HepG2 (cell line): ENCODE results near the gene MRFAP1. TPM values are rescaled to one million over a fixed set of nuclear protein-coding genes. Genes with fewer than 3 reads are reported as not detected.
A peak's percentile ranks its signal among the peaks of the same experiment; 100 is the strongest.

ENCODE experiments used
- ARNT ChIP-seq: fragments of 450-650 bp; IDR thresholded peaks from 2 replicates; pipeline ENCODE4 v1.6.1; 2017
- FOXA1 ChIP-seq, 2 experiments: fragments of 450-650 bp in 1 of 2; sonication (generic) in 1 of 2; formaldehyde crosslinking in 1 of 2; IDR thresholded peaks; 2 replicates each; pipeline versions ENCODE4 v1.4.0 to v1.6.1; 2016 to 2020; ENCODE audit warnings: missing genetic modification reagents in 1 of 2
- FOXK1 ChIP-seq: sonication (generic); formaldehyde crosslinking; IDR thresholded peaks from 2 replicates; pipeline ENCODE4 v1.4.0; 2020; ENCODE audit warnings: low read depth, missing genetic modification reagents, borderline replicate concordance
- HNRNPL ChIP-seq: fragments of 200-400 bp; formaldehyde crosslinking; IDR thresholded peaks from 2 replicates; pipeline ENCODE4 v1.6.1; 2017; ENCODE audit warnings: mild to moderate bottlenecking, low read depth, low read length
- MED13 ChIP-seq: sonication (generic); formaldehyde crosslinking; IDR thresholded peaks from 2 replicates; pipeline ENCODE4 v1.5.0; 2020; ENCODE audit warnings: missing genetic modification reagents
- MEIS1 ChIP-seq: sonication (generic); formaldehyde crosslinking; IDR thresholded peaks from 2 replicates; pipeline ENCODE4 v1.9.0; 2021; ENCODE audit warnings: mild to moderate bottlenecking, missing genetic modification reagents, moderate library complexity, borderline replicate concordance
- MIXL1 ChIP-seq: IDR thresholded peaks from 2 replicates; pipeline ENCODE4 v1.6.1; 2016
- MXI1 ChIP-seq: IDR thresholded peaks from 3 replicates; pipeline ENCODE4 v1.6.1; 2012; ENCODE audit warnings: low read depth, low read length, inconsistent platforms, borderline replicate concordance
- NCOA1 ChIP-seq: sonication (generic); formaldehyde crosslinking; IDR thresholded peaks from 2 replicates; pipeline ENCODE4 v1.9.0; 2021; ENCODE audit warnings: missing genetic modification reagents
- NKX3-1 ChIP-seq: sonication (generic); formaldehyde crosslinking; IDR thresholded peaks from 2 replicates; pipeline ENCODE4 v1.5.0; 2020; ENCODE audit warnings: missing genetic modification reagents
- RELA ChIP-seq: sonication (generic); formaldehyde crosslinking; IDR thresholded peaks from 2 replicates; pipeline ENCODE4 v1.4.0; 2020; ENCODE audit warnings: missing genetic modification reagents
- RFXAP ChIP-seq: sonication (generic); formaldehyde crosslinking; IDR thresholded peaks from 2 replicates; pipeline ENCODE4 v1.4.0; 2020; ENCODE audit warnings: missing genetic modification reagents, borderline replicate concordance
- SIN3A ChIP-seq: IDR thresholded peaks from 2 replicates; pipeline ENCODE4 v1.6.1; 2011; ENCODE audit warnings: low read depth, mild to moderate bottlenecking, control low read depth, low read length, borderline replicate concordance
- YEATS4 ChIP-seq: sonication (generic); formaldehyde crosslinking; IDR thresholded peaks from 2 replicates; pipeline ENCODE4 v1.4.0; 2020; ENCODE audit warnings: missing genetic modification reagents, borderline replicate concordance
- ZFP36L2 ChIP-seq: sonication (generic); formaldehyde crosslinking; IDR thresholded peaks from 2 replicates; pipeline ENCODE4 v1.4.0; 2020; ENCODE audit warnings: missing genetic modification reagents
- ZNF143 ChIP-seq: sonication (generic); formaldehyde crosslinking; IDR thresholded peaks from 2 replicates; pipeline ENCODE4 v1.4.0; 2020; ENCODE audit warnings: missing genetic modification reagents
- ZNF296 ChIP-seq: sonication (generic); formaldehyde crosslinking; conservative IDR thresholded peaks from 2 replicates; pipeline ENCODE4 v1.5.0; 2020; ENCODE audit warnings: mild to moderate bottlenecking, missing genetic modification reagents
- ZNF329 ChIP-seq: sonication (generic); formaldehyde crosslinking; IDR thresholded peaks from 2 replicates; pipeline ENCODE4 v1.9.0; 2021; ENCODE audit warnings: low read depth, mild to moderate bottlenecking, missing genetic modification reagents
- ZNF335 ChIP-seq: sonication (generic); formaldehyde crosslinking; IDR thresholded peaks from 2 replicates; pipeline ENCODE4 v1.4.0; 2020; ENCODE audit warnings: missing genetic modification reagents
- ZNF598 ChIP-seq: sonication (generic); formaldehyde crosslinking; IDR thresholded peaks from 2 replicates; pipeline ENCODE4 v1.5.1; 2020; ENCODE audit warnings: mild to moderate bottlenecking, missing genetic modification reagents, borderline replicate concordance
- ZNF75D ChIP-seq: sonication (generic); formaldehyde crosslinking; IDR thresholded peaks from 2 replicates; pipeline ENCODE4 v1.8.1; 2023; ENCODE audit warnings: missing genetic modification reagents, mild to moderate bottlenecking, borderline replicate concordance
- ZNF800 ChIP-seq: sonication (generic); formaldehyde crosslinking; IDR thresholded peaks from 2 replicates; pipeline ENCODE4 v1.4.0; 2020; ENCODE audit warnings: missing genetic modification reagents
- polyA plus RNA-seq, 8 experiments: library from polyadenylated mRNA; depleted of rRNA in 3 of 8; stranded (reverse) in 7 of 8; unstranded in 1 of 8; fragments of >200 nt; fragmentation: Illumina TruSeq in 4 of 8; extraction: Trizol in 4 of 8; gene quantifications; 2 replicates each; pipeline versions ENCODE4 v1.2.1 to v1.2.3, GENCODE V29; 2011 to 2016; ENCODE audit warnings: low read depth in 4 of 8, missing spikeins in 1 of 8, mixed read lengths in 1 of 8; ENCODE audit not compliant: insufficient read depth in 1 of 8
- total RNA-seq, 5 experiments: library from RNA; depleted of rRNA; stranded (reverse); fragments of >200 nt; fragmentation: Illumina TruSeq; extraction: Trizol; gene quantifications; 2 replicates each; pipeline ENCODE4 v1.2.3, GENCODE V29; 2016; ENCODE audit warnings: low read depth in 1 of 5
- TF ChIP-seq, protein P1 (sequence below): IDR thresholded peaks from 2 replicates; pipeline ENCODE4 v1.6.1; 2012; ENCODE audit warnings: low read length, improper control_type of control experiment
- TF ChIP-seq, protein P2 (sequence below): IDR thresholded peaks from 2 replicates; pipeline ENCODE4 v1.6.1; 2016; ENCODE audit warnings: missing biosample characterization, missing genetic modification reagents, low read depth

The MRFAP1 gene
- total and polyA plus RNA-seq, 2 of the 13 experiments (the other 11 are each of a cell fraction or from before 2014, with no cell fraction given): 112 to 158 TPM

GRCh38 chr4:6673660-6674499 is 33.4 kb downstream of the MRFAP1 start (continued):
- TF ChIP-seq FOXA1 (IDR thresholded peaks at IDR 0.05): no peak
- peak; percentile 39; the same call in 1 of the 2 replicates for TF ChIP-seq FOXA1 (CRISPR knock-in tag; IDR thresholded peaks at IDR 0.05)
- peak; percentile 77 for TF ChIP-seq YEATS4 (CRISPR knock-in tag)
- TF ChIP-seq HNRNPL: no peak
- TF ChIP-seq ZNF329 (CRISPR knock-in tag): no peak; the same call in 1 of the 2 replicates
- 0 out of 2 replicates have a peak, but pooled peaks have one; percentile 24 for TF ChIP-seq ZNF335 (CRISPR knock-in tag)
- TF ChIP-seq NCOA1 (CRISPR knock-in tag): no peak
- no peak; the same call in 1 of the 2 replicates for TF ChIP-seq ZNF800 (CRISPR knock-in tag)
- TF ChIP-seq MEIS1 (CRISPR knock-in tag): no peak
- peak; percentile 74; the same call in 1 of the 2 replicates for TF ChIP-seq SIN3A
- peak; percentile 92 for TF ChIP-seq ZFP36L2 (CRISPR knock-in tag)
- peak; percentile 67; the same call in 1 of the 2 replicates for TF ChIP-seq FOXK1 (CRISPR knock-in tag)
- peak; percentile 25; the same call in 1 of the 2 replicates for TF ChIP-seq ZNF296 (CRISPR knock-in tag)
- TF ChIP-seq RELA (CRISPR knock-in tag): peak; percentile 69; the same call in 1 of the 2 replicates
- TF ChIP-seq, protein P1, sequence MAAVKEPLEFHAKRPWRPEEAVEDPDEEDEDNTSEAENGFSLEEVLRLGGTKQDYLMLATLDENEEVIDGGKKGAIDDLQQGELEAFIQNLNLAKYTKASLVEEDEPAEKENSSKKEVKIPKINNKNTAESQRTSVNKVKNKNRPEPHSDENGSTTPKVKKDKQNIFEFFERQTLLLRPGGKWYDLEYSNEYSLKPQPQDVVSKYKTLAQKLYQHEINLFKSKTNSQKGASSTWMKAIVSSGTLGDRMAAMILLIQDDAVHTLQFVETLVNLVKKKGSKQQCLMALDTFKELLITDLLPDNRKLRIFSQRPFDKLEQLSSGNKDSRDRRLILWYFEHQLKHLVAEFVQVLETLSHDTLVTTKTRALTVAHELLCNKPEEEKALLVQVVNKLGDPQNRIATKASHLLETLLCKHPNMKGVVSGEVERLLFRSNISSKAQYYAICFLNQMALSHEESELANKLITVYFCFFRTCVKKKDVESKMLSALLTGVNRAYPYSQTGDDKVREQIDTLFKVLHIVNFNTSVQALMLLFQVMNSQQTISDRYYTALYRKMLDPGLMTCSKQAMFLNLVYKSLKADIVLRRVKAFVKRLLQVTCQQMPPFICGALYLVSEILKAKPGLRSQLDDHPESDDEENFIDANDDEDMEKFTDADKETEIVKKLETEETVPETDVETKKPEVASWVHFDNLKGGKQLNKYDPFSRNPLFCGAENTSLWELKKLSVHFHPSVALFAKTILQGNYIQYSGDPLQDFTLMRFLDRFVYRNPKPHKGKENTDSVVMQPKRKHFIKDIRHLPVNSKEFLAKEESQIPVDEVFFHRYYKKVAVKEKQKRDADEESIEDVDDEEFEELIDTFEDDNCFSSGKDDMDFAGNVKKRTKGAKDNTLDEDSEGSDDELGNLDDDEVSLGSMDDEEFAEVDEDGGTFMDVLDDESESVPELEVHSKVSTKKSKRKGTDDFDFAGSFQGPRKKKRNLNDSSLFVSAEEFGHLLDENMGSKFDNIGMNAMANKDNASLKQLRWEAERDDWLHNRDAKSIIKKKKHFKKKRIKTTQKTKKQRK: no peak
- TF ChIP-seq MED13: 0 out of 2 replicates have a peak, but pooled peaks have one; percentile 18
- TF ChIP-seq, protein P2, sequence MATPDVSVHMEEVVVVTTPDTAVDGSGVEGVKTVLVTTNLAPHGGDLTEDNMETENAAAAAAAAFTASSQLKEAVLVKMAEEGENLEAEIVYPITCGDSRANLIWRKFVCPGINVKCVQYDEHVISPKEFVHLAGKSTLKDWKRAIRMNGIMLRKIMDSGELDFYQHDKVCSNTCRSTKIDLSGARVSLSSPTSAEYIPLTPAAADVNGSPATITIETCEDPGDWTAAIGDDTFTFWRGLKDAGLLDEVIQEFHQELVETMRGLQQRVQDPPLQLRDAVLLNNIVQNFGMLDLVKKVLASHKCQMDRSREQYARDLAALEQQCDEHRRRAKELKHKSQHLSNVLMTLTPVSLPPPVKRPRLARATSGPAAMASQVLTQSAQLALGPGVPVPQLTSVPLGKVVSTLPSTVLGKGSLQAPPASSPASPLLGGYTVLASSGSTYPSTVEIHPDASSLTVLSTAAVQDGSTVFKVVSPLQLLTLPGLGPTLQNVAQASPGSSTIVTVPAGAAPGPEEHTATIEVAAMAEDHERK: peak; percentile 79
- peak; percentile 95 for TF ChIP-seq MXI1
- TF ChIP-seq ZNF143 (CRISPR knock-in tag): peak; percentile 31; the same call in 1 of the 2 replicates
- TF ChIP-seq ARNT: no peak
- TF ChIP-seq ZNF598 (CRISPR knock-in tag): no peak
- TF ChIP-seq NKX3-1: no peak
- TF ChIP-seq MIXL1 (CRISPR knock-in tag): no peak
- TF ChIP-seq ZNF75D (CRISPR knock-in tag): no peak
- peak; percentile 45; the same call in 1 of the 2 replicates for TF ChIP-seq RFXAP (CRISPR knock-in tag)
